Central memory CD4-positive, alpha-beta T cell (primary cell): ENCODE data around the gene SMARCD2.
"Not testable (repeated sequence)": the region's sequence is repeated elsewhere in the genome, so short reads cannot be mapped to it uniquely, and the experiment has no call there.

Experiments
- DNase-seq: peaks from one replicate; pipeline ENCODE4 v3.0.0; 2022

Gene SMARCD2

GRCh38 chr17:63848834-63849689, 6.6 kb upstream of the SMARCD2 start:
- DNase-seq = peak; percentile 90

GRCh38 chr17:63847525-63848249, 5.2 kb upstream of the SMARCD2 start:
- DNase-seq = no peak

DNA sequence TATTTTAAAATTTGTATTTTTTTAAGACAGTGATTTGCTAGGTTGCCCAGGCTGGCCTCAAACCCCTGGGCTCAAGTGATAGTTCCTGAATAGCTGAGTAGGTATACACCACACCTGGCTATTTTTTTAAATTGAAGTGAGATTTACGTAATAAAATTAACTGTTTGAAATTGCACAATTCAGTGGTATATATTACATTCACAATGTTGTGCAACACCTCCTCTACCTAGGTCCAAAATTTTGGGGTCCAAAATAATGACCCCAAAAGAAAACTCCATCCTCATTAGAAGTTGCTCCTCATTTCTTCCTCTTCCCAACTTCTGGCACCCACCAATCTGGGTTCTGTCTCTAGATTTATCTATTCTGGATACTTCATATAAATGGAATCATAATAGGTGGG, 3.0 kb upstream of the SMARCD2 start:
- no peak for DNase-seq

DNA sequence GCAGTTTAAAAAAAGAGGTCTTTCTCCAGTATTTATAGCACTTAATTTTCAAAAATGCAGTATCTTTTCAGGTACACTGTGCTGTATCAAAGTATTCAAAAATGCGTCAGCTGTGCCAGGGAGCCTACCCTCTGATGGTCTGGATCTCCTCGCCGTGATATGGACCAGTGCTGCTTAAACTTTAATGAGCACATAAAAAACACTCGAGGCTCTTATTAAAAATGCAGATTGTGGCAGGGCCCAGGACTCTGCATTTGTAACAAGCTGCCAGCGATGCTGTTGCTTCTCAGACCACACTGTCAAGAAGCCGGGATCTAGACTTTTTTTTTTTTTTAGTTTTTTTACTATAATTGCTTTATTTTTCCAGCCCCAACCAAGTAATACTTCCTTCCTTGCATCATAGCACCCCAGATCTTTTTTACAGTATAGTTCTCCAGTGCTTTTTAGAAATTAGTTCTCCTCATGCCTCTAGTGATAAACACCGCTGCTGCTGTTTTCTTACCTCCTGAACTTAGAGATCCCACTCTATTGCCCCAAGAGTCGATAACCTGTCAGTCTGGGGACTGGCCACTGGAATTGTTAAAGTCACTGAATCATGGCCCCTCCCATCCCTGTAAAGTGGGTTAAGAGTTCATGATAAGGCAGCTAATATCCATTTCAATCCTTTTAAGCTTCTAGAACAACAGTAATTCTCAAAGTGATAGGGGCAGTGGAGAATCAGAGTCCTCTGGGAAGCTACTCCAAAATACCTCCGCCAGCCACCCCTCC, 1.6 kb upstream of the SMARCD2 start:
- DNase-seq = no peak

GRCh38 chr17:63843387-63843888, 953 bp upstream of the SMARCD2 start:
- not testable (repeated sequence) for DNase-seq

- no peak for DNase-seq
Measured at GRCh38 chr17:63842173-63842539, 329 bp downstream of the SMARCD2 start.

DNA sequence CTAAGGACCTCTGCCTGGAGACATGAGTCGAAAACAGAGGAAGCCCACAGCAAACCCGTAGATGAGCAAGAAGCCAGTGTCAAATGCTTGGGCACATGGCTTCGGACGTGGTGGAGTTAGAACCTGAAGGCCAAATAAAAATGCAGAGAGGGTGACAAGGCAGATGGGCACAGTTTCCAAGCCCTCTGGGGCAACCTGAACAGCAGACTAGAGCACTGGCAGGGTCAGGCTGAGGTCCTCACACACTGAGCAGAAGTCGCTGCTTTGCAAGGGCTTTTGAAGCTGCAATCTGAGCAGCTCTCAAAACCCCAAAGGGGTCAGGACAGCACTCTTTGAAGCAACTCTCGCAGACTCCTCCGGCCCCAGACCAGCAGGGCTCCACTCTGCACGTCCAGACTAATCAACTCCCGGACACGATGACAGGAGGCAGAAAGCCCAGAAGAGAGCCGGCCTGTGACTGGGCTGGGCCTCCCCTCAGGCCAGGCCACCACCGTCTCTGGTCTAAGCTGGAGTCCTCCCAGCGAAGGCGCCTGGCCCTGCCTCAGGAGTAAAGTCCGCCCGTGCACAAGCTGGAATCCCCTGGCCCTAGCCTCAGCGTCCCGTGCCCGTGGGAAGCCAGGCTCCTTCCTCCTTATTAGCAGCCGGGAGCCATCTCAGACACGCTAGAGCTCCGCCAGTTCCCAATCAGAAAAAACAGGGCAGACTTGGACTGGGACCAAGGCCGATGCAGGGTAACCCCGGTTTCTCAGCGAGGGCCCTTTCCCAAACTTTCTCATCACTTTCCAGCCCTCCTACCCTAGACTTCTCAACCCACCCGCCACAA, 924 bp downstream of the SMARCD2 start:
- no peak for DNase-seq

GRCh38 chr17:63840591-63841349, 1.7 kb downstream of the SMARCD2 start:
- DNase-seq = no peak

DNA sequence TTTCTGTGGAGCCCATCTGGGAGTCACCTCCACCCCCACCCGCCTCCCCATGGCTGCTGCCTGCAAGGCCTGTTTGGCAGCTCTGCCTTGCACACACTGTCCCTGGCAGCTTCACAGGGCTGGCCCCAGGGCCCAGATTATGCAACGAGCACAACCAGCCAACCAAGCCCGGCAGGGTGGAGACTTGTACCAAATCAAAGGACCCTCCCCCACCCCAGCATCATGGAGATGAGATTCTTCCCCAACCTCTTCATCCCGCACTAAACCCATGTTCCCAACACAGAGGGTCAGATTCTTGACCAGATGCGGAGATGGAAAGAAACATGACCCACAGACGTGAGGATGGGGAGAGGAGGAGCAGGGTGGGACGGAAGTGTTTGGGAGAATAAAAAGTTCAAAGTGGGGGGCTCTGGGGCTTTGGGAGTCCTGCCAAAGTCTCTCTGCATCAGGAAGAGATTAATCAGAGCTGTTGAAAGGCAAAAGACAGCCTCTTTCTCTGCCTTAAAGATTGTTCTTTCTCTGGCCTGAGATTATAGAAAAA, 3.8 kb downstream of the SMARCD2 start:
- no peak for DNase-seq

- DNase-seq = no peak
Measured at GRCh38 chr17:63837962-63838600, 4.4 kb downstream of the SMARCD2 start.

- DNase-seq = no peak
Measured at GRCh38 chr17:63837480-63837879, 5.0 kb downstream of the SMARCD2 start.

DNA sequence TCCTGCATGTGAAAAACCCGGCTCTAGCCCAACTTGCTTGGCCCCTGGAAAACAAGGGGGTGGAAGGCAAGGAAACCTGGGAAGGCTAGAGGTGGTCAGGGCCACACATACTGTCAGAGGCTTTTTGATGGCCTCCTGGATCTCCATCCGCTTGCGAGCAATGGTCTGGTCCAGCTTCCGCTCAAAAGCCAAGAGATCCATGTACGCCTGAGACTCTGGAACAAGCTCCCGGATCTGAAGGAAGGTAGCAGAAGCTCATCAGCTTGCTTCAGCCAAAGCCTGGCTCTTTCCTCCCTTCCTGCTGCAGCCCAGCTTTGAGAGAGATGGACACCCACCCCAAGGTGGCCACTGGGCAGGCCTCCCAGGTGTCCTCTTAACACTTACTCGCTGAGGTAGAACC, 5.7 kb downstream of the SMARCD2 start:
- no peak for DNase-seq

DNA sequence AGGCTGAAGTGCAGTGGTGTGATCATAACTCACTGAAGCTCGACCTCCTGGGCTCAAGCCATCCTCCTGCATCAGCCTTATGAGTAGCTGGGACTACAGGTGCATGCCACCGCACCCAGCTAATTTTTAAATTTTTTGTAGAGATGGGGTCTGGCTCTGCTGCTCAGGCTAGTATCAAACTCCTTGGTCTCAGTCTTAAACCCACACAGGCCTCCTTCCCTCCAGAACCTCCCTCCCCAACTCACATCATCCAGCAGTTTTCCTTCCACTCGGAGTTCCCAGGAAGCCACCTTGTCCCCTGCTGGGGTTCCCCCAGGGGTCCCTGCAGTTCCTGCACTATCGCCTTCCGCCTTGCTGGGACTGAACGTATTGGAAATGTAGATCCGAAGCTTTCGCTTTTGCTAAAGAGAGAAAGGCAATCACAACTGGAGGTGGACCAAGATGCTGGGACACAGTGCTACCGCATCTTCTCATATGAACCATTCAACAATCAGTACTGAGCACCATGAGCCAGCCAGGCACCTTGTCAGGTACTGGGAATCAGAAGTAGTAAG, 7.2 kb downstream of the SMARCD2 start:
- no peak for DNase-seq

DNA sequence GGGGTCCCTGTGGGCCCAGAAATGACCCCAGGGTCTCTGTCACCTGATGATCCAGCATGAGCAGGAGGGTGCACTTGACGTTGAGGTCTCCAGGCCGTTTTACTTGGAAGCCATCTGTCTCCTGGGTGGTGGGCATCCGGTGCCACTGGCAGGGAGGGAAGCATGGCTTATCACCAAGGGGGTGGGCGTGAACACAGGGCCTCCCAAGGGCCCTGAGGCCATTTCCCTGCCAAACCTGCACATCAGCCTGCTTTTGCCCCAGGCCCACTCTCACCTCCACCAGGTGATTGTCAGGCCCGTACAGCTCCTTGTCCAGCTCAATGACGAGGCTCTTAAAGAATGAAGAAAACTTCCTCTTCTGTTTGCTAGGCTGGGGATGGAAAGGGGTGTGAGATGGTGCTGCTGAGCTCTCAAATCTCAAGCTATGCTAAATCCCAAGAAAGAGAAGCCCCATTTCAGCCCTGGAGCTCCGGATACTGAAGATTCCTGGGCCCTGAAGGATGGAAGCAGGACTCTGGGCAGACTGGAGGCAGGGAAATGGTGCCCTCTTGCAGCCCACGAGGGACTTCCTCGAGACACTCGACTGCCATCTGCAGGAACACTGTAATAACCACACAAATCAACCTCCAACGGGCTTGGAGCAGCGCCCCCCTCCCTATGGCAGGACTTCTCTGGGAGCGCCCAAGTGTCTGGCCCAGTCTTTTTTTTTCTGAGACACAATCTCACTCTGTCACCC, 7.9 kb downstream of the SMARCD2 start:
- DNase-seq = peak; percentile 65

DNA sequence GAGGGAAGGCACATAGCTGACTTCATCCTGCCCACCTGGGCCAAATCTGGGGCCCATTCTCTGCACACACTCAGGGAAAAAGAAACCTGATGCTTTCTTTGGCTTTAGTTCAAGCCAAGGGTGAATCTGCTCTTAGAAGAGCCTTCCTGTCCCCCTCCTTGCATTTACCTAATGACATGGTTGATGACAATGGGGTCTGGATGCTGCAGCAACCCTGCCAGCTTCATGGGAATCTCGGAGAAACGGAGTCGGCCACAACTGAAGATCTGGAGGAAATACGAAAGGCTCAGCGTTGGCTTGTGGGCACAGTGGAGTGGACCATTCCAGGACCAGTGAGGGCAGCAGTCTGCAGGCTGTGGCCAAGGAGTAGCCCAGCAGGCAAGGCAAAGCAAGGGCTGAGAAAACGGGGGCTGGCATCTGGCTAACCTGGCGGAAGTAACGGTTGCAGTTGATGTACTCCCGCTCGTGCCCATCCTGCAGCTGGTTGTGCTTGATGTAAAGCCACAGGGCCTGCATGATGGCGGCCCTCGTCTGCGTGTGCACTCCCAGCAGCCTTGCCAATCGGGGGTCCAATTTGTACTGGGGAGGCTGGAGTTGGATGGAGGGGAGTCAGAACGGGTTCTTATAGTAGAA, 8.6 kb downstream of the SMARCD2 start:
- no peak for DNase-seq

GRCh38 chr17:63833026-63833740, 9.3 kb downstream of the SMARCD2 start:
- no peak for DNase-seq

- DNase-seq = no peak
Measured at GRCh38 chr17:63832455-63832854, 10.0 kb downstream of the SMARCD2 start.

DNA sequence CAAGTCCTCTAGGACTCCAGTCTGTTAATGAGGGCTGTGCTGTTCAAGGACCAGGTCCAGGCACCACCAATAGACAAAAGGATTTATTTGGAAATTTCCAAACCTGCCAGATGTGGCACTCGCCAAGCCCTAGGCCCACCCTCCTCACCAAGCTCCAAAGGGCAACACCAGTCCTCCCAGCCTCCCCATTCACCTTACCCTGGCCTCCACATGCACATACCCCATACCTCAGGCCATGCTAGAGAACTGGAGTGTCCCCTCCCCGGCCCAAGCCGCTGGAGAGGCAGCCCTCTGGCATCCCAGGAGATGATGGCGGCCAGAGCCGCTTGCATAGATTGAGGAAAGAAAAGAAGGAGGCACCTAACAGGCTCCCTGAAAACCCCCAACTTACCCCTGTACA, 10.5 kb downstream of the SMARCD2 start:
- no peak for DNase-seq

- DNase-seq = no peak
Measured at GRCh38 chr17:63831505-63831904, 11.0 kb downstream of the SMARCD2 start.
